Measurements from ENCODE around the gene RANGAP1.

DNA sequence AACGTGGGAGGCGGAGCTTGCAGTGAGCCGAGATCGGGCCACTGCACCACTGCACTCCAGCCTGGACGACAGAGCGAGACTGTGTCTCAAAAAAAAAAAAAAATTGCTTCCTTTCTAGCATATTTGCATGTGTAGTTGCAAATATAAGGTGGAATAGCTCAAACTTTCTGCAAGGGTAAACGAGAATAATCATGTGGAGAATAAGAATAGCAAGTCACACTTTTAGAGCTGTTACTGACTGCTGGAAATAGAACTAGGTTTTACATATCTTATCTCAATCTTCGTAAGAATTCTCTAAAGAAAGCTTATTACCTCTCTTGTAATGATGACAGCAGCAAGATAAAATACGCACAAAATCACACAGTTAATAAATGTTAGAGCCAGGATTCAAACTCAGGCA, 79.3 kb downstream of the RANGAP1 start:
- TF ChIP-seq EZH2 (IDR thresholded peaks at IDR 0.05; ENCODE audit: low read depth, low read length, severe bottlenecking): no peak
- TF ChIP-seq POLR2A (IDR thresholded peaks at IDR 0.05; ENCODE audit: control extremely low read depth in 1 of 2, low read depth in 2 of 2, low read length in 2 of 2): no peak
- TF ChIP-seq KDM1A (IDR thresholded peaks at IDR 0.05; ENCODE audit: borderline replicate concordance, low read length): no peak
- TF ChIP-seq, protein P1, sequence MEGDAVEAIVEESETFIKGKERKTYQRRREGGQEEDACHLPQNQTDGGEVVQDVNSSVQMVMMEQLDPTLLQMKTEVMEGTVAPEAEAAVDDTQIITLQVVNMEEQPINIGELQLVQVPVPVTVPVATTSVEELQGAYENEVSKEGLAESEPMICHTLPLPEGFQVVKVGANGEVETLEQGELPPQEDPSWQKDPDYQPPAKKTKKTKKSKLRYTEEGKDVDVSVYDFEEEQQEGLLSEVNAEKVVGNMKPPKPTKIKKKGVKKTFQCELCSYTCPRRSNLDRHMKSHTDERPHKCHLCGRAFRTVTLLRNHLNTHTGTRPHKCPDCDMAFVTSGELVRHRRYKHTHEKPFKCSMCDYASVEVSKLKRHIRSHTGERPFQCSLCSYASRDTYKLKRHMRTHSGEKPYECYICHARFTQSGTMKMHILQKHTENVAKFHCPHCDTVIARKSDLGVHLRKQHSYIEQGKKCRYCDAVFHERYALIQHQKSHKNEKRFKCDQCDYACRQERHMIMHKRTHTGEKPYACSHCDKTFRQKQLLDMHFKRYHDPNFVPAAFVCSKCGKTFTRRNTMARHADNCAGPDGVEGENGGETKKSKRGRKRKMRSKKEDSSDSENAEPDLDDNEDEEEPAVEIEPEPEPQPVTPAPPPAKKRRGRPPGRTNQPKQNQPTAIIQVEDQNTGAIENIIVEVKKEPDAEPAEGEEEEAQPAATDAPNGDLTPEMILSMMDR (IDR thresholded peaks at IDR 0.05; ENCODE audit: control extremely low read depth in 1 of 3, insufficient read depth in 1 of 3, low read depth in 1 of 3, low read length in 3 of 3): no peak
- no peak for TF ChIP-seq JUND (IDR thresholded peaks at IDR 0.05; ENCODE audit: low read length)
- TF ChIP-seq, protein P2, sequence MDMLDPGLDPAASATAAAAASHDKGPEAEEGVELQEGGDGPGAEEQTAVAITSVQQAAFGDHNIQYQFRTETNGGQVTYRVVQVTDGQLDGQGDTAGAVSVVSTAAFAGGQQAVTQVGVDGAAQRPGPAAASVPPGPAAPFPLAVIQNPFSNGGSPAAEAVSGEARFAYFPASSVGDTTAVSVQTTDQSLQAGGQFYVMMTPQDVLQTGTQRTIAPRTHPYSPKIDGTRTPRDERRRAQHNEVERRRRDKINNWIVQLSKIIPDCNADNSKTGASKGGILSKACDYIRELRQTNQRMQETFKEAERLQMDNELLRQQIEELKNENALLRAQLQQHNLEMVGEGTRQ (IDR thresholded peaks at IDR 0.05; ENCODE audit: low read length): no peak
- TF ChIP-seq POLR2AphosphoS5 (IDR thresholded peaks at IDR 0.05; ENCODE audit: low read depth, low read length): no peak
- no peak for TF ChIP-seq ZNF274 (IDR thresholded peaks at IDR 0.05; ENCODE audit: borderline replicate concordance, extremely low read depth, low read length)
- no peak for TF ChIP-seq EP300 (IDR thresholded peaks at IDR 0.05; ENCODE audit: borderline replicate concordance in 1 of 2, low read depth in 2 of 2, low read length in 2 of 2)
- TF ChIP-seq YY1 (IDR thresholded peaks at IDR 0.05; ENCODE audit: low read depth, low read length): no peak
